WTC11 (cell line): ENCODE measurements around the gene ELN. TPM values are rescaled to one million over a fixed set of nuclear protein-coding genes. Genes with fewer than 3 reads are reported as not detected.

ENCODE experiments used
- ATAC-seq: fragments of 200-7000 bp; cut with Tn5 transposase; 2 replicates; pipeline ENCODE4 v1.10.0; 2021; ENCODE audit warnings: mild to moderate bottlenecking, moderate library complexity
- CTCF ChIA-PET: fragments of 300-600 bp; sonication (Branson Sonifier 250); formaldehyde crosslinking; loops from one replicate; lab custom pipeline; 2021; ENCODE audit warnings: antibody characterized with exemption; lab: Charles Lee
- POLR2A ChIA-PET: fragments of 350-600 bp; sonication (Branson Sonifier 250); formaldehyde crosslinking; loops from one replicate; lab custom pipeline; 2021; ENCODE audit warnings: antibody characterized with exemption; lab: Charles Lee
- DNase-seq: peaks from one replicate; pipeline ENCODE4 v3.0.0; 2021; ENCODE audit warnings: low spot score
- H3K27ac Mint-ChIP-seq: 2 replicates; pipeline ENCODE4 v1.8.0; 2021; ENCODE audit warnings: mixed read lengths
- H3K27me3 Mint-ChIP-seq: 2 replicates; pipeline ENCODE4 v1.8.0; 2021; ENCODE audit warnings: low read depth, mild to moderate bottlenecking, moderate library complexity, mixed read lengths
- H3K36me3 Mint-ChIP-seq: 2 replicates; pipeline ENCODE4 v1.8.0; 2021; ENCODE audit warnings: mixed read lengths
- H3K4me1 Mint-ChIP-seq: 2 replicates; pipeline ENCODE4 v1.8.0; 2022; ENCODE audit warnings: mixed read lengths
- H3K4me3 Mint-ChIP-seq: 2 replicates; pipeline ENCODE4 v1.8.0; 2021; ENCODE audit warnings: mild to moderate bottlenecking, moderate library complexity, mixed read lengths
- H3K9me3 Mint-ChIP-seq: 2 replicates; pipeline ENCODE4 v1.8.0; 2021; ENCODE audit warnings: mixed read lengths
- AFF4 ChIP-seq: sonication (generic); formaldehyde crosslinking; IDR thresholded peaks from 2 replicates; pipeline ENCODE4 v1.8.1; 2023; ENCODE audit warnings: mild to moderate bottlenecking, missing genetic modification reagents, borderline replicate concordance
- ELF4 ChIP-seq: sonication (generic); formaldehyde crosslinking; IDR thresholded peaks from 2 replicates; pipeline ENCODE4 v1.8.1; 2022; ENCODE audit warnings: low read depth, mild to moderate bottlenecking, moderate library complexity, missing genetic modification reagents
- EMX1 ChIP-seq: fragments of 250-450 bp; sonication (Bioruptor Pico); IDR thresholded peaks from 2 replicates; pipeline ENCODE4 v1.8.0; 2021; ENCODE audit warnings: mild to moderate bottlenecking
- FOXJ3 ChIP-seq: sonication (generic); formaldehyde crosslinking; IDR thresholded peaks from 2 replicates; pipeline ENCODE4 v1.9.0; 2021; ENCODE audit warnings: missing genetic modification reagents, mild to moderate bottlenecking, borderline replicate concordance
- FOXK1 ChIP-seq: sonication (generic); formaldehyde crosslinking; IDR thresholded peaks from 2 replicates; pipeline ENCODE4 v1.8.0; 2022; ENCODE audit warnings: mild to moderate bottlenecking, moderate library complexity, missing genetic modification reagents
- GRHL2 ChIP-seq: fragments of 250-450 bp; sonication (Bioruptor Pico); IDR thresholded peaks from 2 replicates; pipeline ENCODE4 v1.8.0; 2022; ENCODE audit warnings: mild to moderate bottlenecking, moderate library complexity; ENCODE audit not compliant: insufficient replicate concordance, severe bottlenecking
- GTF2I ChIP-seq: fragments of 250-450 bp; sonication (Bioruptor Pico); conservative IDR thresholded peaks from 2 replicates; pipeline ENCODE4 v1.4.0; 2021; ENCODE audit warnings: mild to moderate bottlenecking
- IRF1 ChIP-seq: sonication (generic); formaldehyde crosslinking; IDR thresholded peaks from 2 replicates; pipeline ENCODE4 v1.8.0; 2023; ENCODE audit warnings: missing genetic modification reagents
- KAT7 ChIP-seq: sonication (generic); formaldehyde crosslinking; IDR thresholded peaks from 2 replicates; pipeline ENCODE4 v1.8.1; 2023; ENCODE audit warnings: missing genetic modification reagents, mild to moderate bottlenecking, borderline replicate concordance
- NFE2L1 ChIP-seq: sonication (generic); formaldehyde crosslinking; IDR thresholded peaks from 2 replicates; pipeline ENCODE4 v1.8.1; 2023; ENCODE audit warnings: missing genetic modification reagents
- NR1H2 ChIP-seq: sonication (generic); formaldehyde crosslinking; IDR thresholded peaks from 2 replicates; pipeline ENCODE4 v1.9.0; 2021; ENCODE audit warnings: mild to moderate bottlenecking, moderate library complexity, missing genetic modification reagents
- PRRX2 ChIP-seq: fragments of 250-450 bp; sonication (Bioruptor Pico); IDR thresholded peaks from 2 replicates; pipeline ENCODE4 v1.8.0; 2021; ENCODE audit warnings: mild to moderate bottlenecking
- SMAD3 ChIP-seq: sonication (generic); formaldehyde crosslinking; IDR thresholded peaks from 2 replicates; pipeline ENCODE4 v1.8.0; 2022; ENCODE audit warnings: missing genetic modification reagents, mild to moderate bottlenecking, borderline replicate concordance
- ZMAT4 ChIP-seq: fragments of 250-450 bp; sonication (Bioruptor Pico); IDR thresholded peaks from 2 replicates; pipeline ENCODE4 v1.9.0; 2021; ENCODE audit warnings: mild to moderate bottlenecking
- ZNF219 ChIP-seq: sonication (generic); formaldehyde crosslinking; IDR thresholded peaks from 2 replicates; pipeline ENCODE4 v1.8.0; 2023; ENCODE audit warnings: missing genetic modification reagents, mild to moderate bottlenecking, borderline replicate concordance
- ZNF317 ChIP-seq: sonication (generic); formaldehyde crosslinking; IDR thresholded peaks from 2 replicates; pipeline ENCODE4 v1.8.1; 2023; ENCODE audit warnings: low read depth, mild to moderate bottlenecking, moderate library complexity, missing genetic modification reagents, borderline replicate concordance
- ZNF425 ChIP-seq: fragments of 250-450 bp; sonication (Bioruptor Pico); conservative IDR thresholded peaks from 2 replicates; pipeline ENCODE4 v1.9.0; 2021; ENCODE audit warnings: mild to moderate bottlenecking
- ZNF512 ChIP-seq: sonication (generic); formaldehyde crosslinking; IDR thresholded peaks from 2 replicates; pipeline ENCODE4 v1.8.1; 2022; ENCODE audit warnings: missing genetic modification reagents, borderline replicate concordance
- ZSCAN18 ChIP-seq: fragments of 250-450 bp; sonication (Bioruptor Pico); IDR thresholded peaks from 2 replicates; pipeline ENCODE4 v2.1.2; 2022; ENCODE audit warnings: mild to moderate bottlenecking, moderate library complexity
- total RNA-seq: library from RNA; stranded (reverse); gene quantifications from 3 replicates; pipeline ENCODE4 v1.2.3, GENCODE V29; 2021

Gene ELN
- total RNA-seq, 1 experiment from 2014 or later: 3.3 TPM

GRCh38 chr7:74002474-74003017 lies 25.4 kb upstream of the ELN start (continued):
- no peak for TF ChIP-seq ZSCAN18 (CRISPR knock-in tag)
- no peak for TF ChIP-seq KAT7 (CRISPR knock-in tag)
- TF ChIP-seq ZMAT4 (CRISPR knock-in tag): no peak
- TF ChIP-seq AFF4 (CRISPR knock-in tag): no peak
- TF ChIP-seq PRRX2 (CRISPR knock-in tag): no peak
- no peak for TF ChIP-seq GRHL2 (CRISPR knock-in tag)
- no peak for TF ChIP-seq ZNF219 (CRISPR knock-in tag)
- TF ChIP-seq FOXK1 (CRISPR knock-in tag): no peak
- TF ChIP-seq, all 79 proteins: peak for 0

GRCh38 chr7:74003621-74004020 lies 24.4 kb upstream of the ELN start:
- Mint-ChIP-seq H3K27ac (no peak overlapping the region), H3K27me3 (no peaks in the 10 kb centered on the region), H3K4me1 (peaks cover 2% of the 10 kb centered on the region; the same call in 1 of the 2 replicates), H3K9me3 (no peaks in the 10 kb centered on the region), H3K4me3 (no peak overlapping the region)
- CTCF ChIA-PET: interaction anchor here (1.2 kb wide), 1 partner anchor 23 kb away, joined by 3 read pairs; no protein-coding TSS in a partner anchor
- POLR2A ChIA-PET: no interaction called here
- no peak for ATAC-seq
- no peak for DNase-seq
- TF ChIP-seq SMAD3 (CRISPR knock-in tag): no peak
- TF ChIP-seq IRF1 (CRISPR knock-in tag): no peak
- TF ChIP-seq, all 79 proteins: peak for 0
- H3K36me3 Mint-ChIP-seq: no peaks in the 10 kb centered on the region

- POLR2A ChIA-PET: interaction anchor here (0.6 kb wide), 1 partner anchor 387 kb away, joined by 4 read pairs; no protein-coding TSS in a partner anchor
- no peak overlapping the region for H3K27ac Mint-ChIP-seq
- peaks cover 2% of the 10 kb centered on the region; the same call in 1 of the 2 replicates for H3K4me1 Mint-ChIP-seq
- H3K36me3 Mint-ChIP-seq: no peaks in the 10 kb centered on the region
- ATAC-seq (peak; percentile 30; the same call in 1 of the 2 replicates), DNase-seq (no peak)
- H3K9me3 Mint-ChIP-seq: no peaks in the 10 kb centered on the region
- CTCF ChIA-PET: interaction anchor here (0.9 to 2.2 kb wide), 6 partner anchors 16 to 399 kb away, joined by 3 to 23 read pairs (median 3); no protein-coding TSS in a partner anchor
- H3K27me3 Mint-ChIP-seq: no peaks in the 10 kb centered on the region
- no peak overlapping the region for H3K4me3 Mint-ChIP-seq
- TF ChIP-seq ZNF317 (CRISPR knock-in tag) (no peak), FOXJ3 (CRISPR knock-in tag) (no peak), NR1H2 (CRISPR knock-in tag) (no peak), ZNF425 (no peak), EMX1 (CRISPR knock-in tag) (no peak), NFE2L1 (CRISPR knock-in tag) (no peak), GTF2I (CRISPR knock-in tag) (no peak), ELF4 (CRISPR knock-in tag) (no peak), ZNF512 (no peak)
These were observed 21.9 kb upstream of the ELN start for GRCh38 chr7:74006032-74006431.
